Suppressor macrophage treated with lipopolysaccharide for 4 hours (primary cell): ENCODE results near the gene HLA-A.

Experiments used
- DNase-seq: peaks from one replicate; pipeline ENCODE4 v3.0.0-alpha.2; 2020

Gene HLA-A

DNA sequence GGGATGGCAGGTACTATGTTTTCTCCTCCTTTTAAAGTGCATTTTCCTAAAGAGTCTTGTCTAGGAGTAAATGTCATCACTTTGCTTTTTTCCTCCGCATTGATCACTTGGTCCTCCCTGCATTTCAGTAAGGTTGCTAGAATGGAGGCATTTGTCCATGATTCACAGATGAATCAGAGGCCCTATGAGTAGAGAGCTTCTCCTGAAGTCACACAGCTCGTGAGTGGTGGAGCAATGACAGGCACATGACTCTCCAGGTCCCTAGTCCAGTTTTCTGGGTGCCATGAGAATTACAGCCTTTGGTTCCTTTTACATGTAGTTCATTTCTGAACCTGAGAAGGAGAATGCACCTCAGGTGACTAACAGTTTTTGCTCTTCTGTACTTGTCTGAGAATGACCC, 50.5 kb downstream of the HLA-A start:
- DNase-seq: peak; percentile 84

DNA sequence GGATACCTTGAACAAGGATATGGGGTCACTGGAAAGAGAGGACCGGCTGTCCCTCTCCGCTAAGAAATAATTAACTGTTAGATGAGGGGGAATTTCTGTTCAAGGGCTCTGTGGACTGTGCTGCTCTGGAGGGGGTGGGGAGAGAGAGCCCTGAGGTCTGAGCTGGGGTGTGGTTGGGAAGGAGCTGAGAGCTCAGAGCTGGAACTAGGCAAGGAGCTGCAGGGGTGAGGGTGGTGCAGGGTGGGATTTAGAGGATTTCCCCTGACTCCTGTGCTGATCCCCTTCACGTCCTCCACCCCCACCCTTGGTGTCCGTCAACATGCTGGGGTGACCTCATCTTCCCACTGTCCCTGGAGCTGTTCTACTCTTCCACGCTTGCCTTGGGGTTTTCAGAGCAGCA, 52.5 kb downstream of the HLA-A start:
- DNase-seq: no peak

DNA sequence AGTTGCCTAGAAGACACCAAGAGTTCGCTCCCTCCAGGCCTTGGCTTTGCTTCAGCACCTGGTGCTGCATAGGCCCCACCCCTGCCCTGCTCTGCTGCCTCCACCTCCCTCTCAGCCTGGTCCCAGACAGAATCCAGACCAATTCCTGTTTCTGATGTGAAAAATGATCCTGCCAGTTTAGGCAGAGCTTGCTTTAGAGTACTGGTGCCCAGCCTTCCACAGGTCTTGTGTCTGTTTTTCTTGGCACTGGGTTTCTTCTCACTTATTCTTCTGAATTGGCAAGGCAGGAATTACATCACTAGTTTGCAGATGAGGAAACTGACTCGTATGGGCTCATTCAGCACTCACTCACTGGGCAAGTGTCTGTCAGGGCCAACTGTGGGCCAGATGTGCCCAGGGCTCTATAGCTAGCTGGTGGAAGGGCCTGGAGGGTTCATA, 53.0 kb downstream of the HLA-A start:
- DNase-seq: peak; percentile 62
